GM23338 (cell line): ENCODE results near the gene JAG2.

Experiments used
- EZH2 ChIP-seq: fragments of 200-600 bp; sonication (generic); IDR thresholded peaks from one replicate; pipeline ENCODE4 v1.8.0; 2017; ENCODE audit warnings: antibody characterized with exemption, mild to moderate bottlenecking, low read depth; ENCODE audit not compliant: unreplicated experiment
- EZH2phosphoT487 ChIP-seq: fragments of 200-600 bp; sonication (generic); IDR thresholded peaks from one replicate; pipeline ENCODE4 v1.8.1; 2018; ENCODE audit warnings: antibody characterized with exemption; ENCODE audit not compliant: unreplicated experiment
- TF ChIP-seq, protein P1 (sequence below), 2 experiments: fragments of 200-600 bp in 1 of 2; sonication (generic) in 1 of 2; conservative IDR thresholded peaks; 2 replicates each; pipeline versions ENCODE4 v1.5.1 to v1.6.1; 2016 to 2017; ENCODE audit warnings: antibody characterized with exemption in 2 of 2, low read depth in 2 of 2, mild to moderate bottlenecking in 2 of 2, moderate library complexity in 1 of 2

DNA sequence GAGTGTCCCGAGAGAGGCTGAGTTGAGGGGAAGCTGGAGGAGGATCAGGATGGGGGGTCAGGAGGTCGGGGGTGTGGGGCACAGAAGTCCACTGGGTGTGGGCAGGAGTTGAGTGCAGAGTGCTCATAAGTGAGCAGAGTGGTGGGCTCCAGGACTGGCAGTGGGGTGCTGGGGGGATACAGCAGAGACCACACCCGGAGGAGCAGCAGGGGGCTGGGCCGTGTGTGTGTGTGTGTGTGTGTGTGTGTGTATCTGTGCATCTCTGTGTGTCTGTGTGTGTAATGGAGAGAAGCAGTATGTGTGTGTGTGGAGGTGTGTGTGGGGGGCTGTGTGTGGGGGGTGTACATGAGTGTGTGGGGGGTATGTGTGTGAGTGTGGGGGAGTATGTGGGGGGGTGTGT, 17.4 kb upstream of the JAG2 start:
- TF ChIP-seq, protein P1, sequence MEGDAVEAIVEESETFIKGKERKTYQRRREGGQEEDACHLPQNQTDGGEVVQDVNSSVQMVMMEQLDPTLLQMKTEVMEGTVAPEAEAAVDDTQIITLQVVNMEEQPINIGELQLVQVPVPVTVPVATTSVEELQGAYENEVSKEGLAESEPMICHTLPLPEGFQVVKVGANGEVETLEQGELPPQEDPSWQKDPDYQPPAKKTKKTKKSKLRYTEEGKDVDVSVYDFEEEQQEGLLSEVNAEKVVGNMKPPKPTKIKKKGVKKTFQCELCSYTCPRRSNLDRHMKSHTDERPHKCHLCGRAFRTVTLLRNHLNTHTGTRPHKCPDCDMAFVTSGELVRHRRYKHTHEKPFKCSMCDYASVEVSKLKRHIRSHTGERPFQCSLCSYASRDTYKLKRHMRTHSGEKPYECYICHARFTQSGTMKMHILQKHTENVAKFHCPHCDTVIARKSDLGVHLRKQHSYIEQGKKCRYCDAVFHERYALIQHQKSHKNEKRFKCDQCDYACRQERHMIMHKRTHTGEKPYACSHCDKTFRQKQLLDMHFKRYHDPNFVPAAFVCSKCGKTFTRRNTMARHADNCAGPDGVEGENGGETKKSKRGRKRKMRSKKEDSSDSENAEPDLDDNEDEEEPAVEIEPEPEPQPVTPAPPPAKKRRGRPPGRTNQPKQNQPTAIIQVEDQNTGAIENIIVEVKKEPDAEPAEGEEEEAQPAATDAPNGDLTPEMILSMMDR (conservative IDR thresholded peaks at IDR 0.05; ENCODE audit: low read depth in 2 of 2): no peak
- TF ChIP-seq EZH2: no peak
- TF ChIP-seq EZH2phosphoT487: no peak
